Colonic mucosa (tissue), 4 donors: Measurements from ENCODE around the gene PRDM12. TPM values are rescaled to one million over a fixed set of nuclear protein-coding genes. Genes with fewer than 3 reads are reported as not detected.

Source experiments
- DNase-seq: peaks from one replicate; pipeline ENCODE4 v3.0.0-alpha.2; 2020
- H3K27ac ChIP-seq: fragments of 200-600 bp; one replicate; pipeline ENCODE4 v1.8.0; 2021
- H3K27me3 ChIP-seq: fragments of 200-600 bp; one replicate; pipeline ENCODE4 v1.8.0; 2021
- H3K36me3 ChIP-seq: fragments of 200-600 bp; one replicate; pipeline ENCODE4 v1.8.0; 2021
- H3K4me1 ChIP-seq: fragments of 200-600 bp; one replicate; pipeline ENCODE4 v1.8.0; 2021; ENCODE audit warnings: mild to moderate bottlenecking
- H3K4me3 ChIP-seq: fragments of 200-600 bp; one replicate; pipeline ENCODE4 v1.8.0; 2021
- H3K9ac ChIP-seq, 2 donors: one replicate each; pipeline ENCODE4 v1.7.0; 2013; ENCODE audit warnings: control low read depth in 2 of 2, low read depth in 2 of 2, low read length in 2 of 2
- H3K9me3 ChIP-seq: fragments of 200-600 bp; one replicate; pipeline ENCODE4 v1.8.0; 2021
- intact Hi-C: fragments of 100-400 bp; cut with DNase I; formaldehyde crosslinking; loops from one replicate; pipeline ENCODE4 v1.14.1; 2022
- total RNA-seq, 2 donors: library from RNA; stranded (reverse); fragmentation: NEBNext Ultra II Directional in 1 of 2; extraction: Animal tissue kit (Norgen Biotek cat#: 25700) in 1 of 2; gene quantifications; one replicate each; pipeline ENCODE4 v1.2.1, GENCODE V29; 2021
- TF ChIP-seq, protein P1 (sequence below): fragments of 200-600 bp; IDR thresholded peaks from one replicate; pipeline ENCODE4 v1.8.0; 2022; ENCODE audit warnings: antibody characterized with exemption, mild to moderate bottlenecking
- donor health status: healthy.
- donor health status: DM: no; HTN: no; CAD: no.
- donor health status: DM: no; HTN: no; CAD: no.

PRDM12 gene
- total RNA-seq, 2 donors from 2014 or later, result not detected

- H3K4me3 ChIP-seq, result no peak overlapping the region
- H3K4me1 ChIP-seq, result no peaks in the 10 kb centered on the region
- no peak for DNase-seq
- no peaks in the 10 kb centered on the region for H3K36me3 ChIP-seq
- no peak overlapping the region for H3K9ac ChIP-seq
- H3K9me3 ChIP-seq, result no peaks in the 10 kb centered on the region
- H3K27me3 ChIP-seq, result peaks cover 2% of the 10 kb centered on the region
- intact Hi-C loops, result no loop called here
- no peak overlapping the region for H3K27ac ChIP-seq
- TF ChIP-seq, protein P1, sequence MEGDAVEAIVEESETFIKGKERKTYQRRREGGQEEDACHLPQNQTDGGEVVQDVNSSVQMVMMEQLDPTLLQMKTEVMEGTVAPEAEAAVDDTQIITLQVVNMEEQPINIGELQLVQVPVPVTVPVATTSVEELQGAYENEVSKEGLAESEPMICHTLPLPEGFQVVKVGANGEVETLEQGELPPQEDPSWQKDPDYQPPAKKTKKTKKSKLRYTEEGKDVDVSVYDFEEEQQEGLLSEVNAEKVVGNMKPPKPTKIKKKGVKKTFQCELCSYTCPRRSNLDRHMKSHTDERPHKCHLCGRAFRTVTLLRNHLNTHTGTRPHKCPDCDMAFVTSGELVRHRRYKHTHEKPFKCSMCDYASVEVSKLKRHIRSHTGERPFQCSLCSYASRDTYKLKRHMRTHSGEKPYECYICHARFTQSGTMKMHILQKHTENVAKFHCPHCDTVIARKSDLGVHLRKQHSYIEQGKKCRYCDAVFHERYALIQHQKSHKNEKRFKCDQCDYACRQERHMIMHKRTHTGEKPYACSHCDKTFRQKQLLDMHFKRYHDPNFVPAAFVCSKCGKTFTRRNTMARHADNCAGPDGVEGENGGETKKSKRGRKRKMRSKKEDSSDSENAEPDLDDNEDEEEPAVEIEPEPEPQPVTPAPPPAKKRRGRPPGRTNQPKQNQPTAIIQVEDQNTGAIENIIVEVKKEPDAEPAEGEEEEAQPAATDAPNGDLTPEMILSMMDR, result no peak
These were observed 8.7 kb downstream of the PRDM12 start for GRCh38 chr9:130672933-130673615.

GRCh38 chr9:130675396-130675795 is 11.0 kb downstream of the PRDM12 start:
- Histone ChIP-seq H3K4me3 (no peak overlapping the region), H3K9me3 (no peaks in the 10 kb centered on the region), H3K27ac (no peak overlapping the region), H3K4me1 (no peaks in the 10 kb centered on the region), H3K27me3 (no peaks in the 10 kb centered on the region), H3K36me3 (no peaks in the 10 kb centered on the region), H3K9ac (no peak overlapping the region)
- no peak for DNase-seq
- TF ChIP-seq, protein P1, result no peak
- intact Hi-C loops, result no loop called here

- no peak overlapping the region for H3K4me3 ChIP-seq
- TF ChIP-seq, protein P1, result no peak
- DNase-seq, result no peak
- H3K4me1 ChIP-seq, result peaks cover 4% of the 10 kb centered on the region
- no peaks in the 10 kb centered on the region for H3K9me3 ChIP-seq
- intact Hi-C loops, result no loop called here
- no peak overlapping the region for H3K27ac ChIP-seq
- no peak overlapping the region for H3K9ac ChIP-seq
- no peaks in the 10 kb centered on the region for H3K27me3 ChIP-seq
- H3K36me3 ChIP-seq, result no peaks in the 10 kb centered on the region
These were observed 12.9 kb downstream of the PRDM12 start for GRCh38 chr9:130677252-130677651.

DNA sequence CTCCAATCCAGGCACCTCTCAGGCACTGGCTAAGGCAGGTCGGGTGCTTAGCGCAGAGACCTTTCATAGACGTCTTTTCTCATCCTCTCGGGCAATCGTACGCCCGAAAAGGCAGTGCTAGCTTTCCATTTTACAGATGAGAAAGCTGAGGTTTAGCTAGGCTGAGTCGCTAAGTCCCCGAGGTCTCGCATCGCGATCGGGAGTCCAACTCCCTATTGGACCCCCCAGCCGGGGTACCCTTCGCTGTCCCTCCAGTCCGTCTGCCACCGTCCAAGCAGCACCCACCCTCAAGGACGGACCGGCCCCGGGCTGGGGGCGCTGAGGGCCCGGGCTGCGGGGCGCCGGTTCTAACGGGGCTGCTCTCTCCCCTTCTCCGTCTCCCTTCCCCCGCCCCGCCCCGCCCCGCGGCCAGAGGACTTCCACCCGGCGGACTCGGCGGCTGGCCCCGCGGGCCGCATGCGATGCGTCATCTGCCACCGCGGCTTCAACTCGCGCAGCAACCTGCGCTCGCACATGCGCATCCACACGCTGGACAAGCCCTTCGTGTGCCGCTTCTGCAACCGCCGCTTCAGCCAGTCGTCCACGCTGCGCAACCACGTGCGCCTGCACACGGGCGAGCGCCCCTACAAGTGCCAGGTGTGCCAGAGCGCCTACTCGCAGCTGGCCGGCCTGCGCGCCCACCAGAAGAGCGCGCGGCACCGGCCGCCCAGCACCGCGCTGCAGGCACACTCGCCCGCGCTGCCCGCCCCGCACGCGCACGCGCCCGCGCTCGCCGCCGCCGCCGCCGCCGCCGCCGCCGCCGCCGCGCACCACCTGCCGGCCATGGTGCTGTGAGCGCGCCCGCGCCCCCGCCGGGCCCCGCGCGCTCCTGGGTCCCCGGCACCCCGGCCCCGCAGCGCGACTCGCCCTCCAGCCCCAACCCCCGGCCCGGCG is 16.7 kb downstream of the PRDM12 start:
- intact Hi-C loops, result no loop called here

DNA sequence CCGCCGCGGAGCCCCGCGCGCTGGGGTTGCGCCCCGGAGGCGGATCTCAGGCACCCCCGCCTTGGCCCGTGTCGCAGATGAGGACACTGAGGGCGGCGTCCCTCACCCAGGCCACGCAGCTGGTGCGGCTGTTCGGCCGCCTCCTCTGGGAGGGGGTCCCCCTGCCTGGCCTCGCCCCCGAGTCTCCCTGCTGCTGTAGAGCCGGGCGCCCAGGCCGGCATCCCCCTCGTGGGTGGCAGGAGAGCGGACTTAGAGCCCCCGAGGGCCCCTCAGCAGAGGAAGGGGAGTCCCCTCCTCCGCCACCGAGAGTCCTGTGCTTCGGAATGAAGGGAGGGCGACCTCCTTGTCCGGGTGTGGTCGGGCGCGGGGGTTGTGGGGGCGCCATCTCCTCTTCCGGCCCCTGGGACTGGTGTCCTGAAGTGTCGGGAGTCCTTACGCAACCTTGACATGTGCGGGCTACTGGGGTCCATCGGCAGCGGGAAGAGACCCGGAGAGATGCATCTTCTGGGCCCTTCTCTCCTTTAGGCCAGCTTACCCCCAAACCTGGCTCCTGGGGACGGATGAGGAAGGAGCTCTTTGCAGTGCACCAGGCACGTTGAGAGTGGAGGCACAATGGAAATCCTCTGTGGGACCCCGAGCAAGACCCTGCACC is 17.5 kb downstream of the PRDM12 start:
- Histone ChIP-seq H3K4me3 (peak overlapping the region; percentile 53), H3K27me3 (no peaks in the 10 kb centered on the region), H3K36me3 (no peaks in the 10 kb centered on the region), H3K27ac (no peak overlapping the region), H3K4me1 (peaks cover 4% of the 10 kb centered on the region), H3K9ac (peak overlapping the region; percentile 51 to 55), H3K9me3 (no peaks in the 10 kb centered on the region)
- peak; percentile 41 for DNase-seq
- TF ChIP-seq, protein P1, result no peak
- intact Hi-C loops, result no loop called here

More for the DNA sequence above, 16.7 kb downstream of the PRDM12 start:
- peak overlapping the region; percentile 19 to 51 for H3K9ac ChIP-seq
- H3K4me1 ChIP-seq, result peaks cover 4% of the 10 kb centered on the region
- TF ChIP-seq, protein P1, result no peak
- peak; percentile 81 for DNase-seq
- no peaks in the 10 kb centered on the region for H3K9me3 ChIP-seq
- peak overlapping the region; percentile 53 for H3K4me3 ChIP-seq
- no peaks in the 10 kb centered on the region for H3K27me3 ChIP-seq
- no peaks in the 10 kb centered on the region for H3K36me3 ChIP-seq
- no peak overlapping the region for H3K27ac ChIP-seq
